SK-N-MC (cell line): ENCODE results near the gene AKAP6.

ENCODE experiments used
- EZH2 ChIP-seq: fragments of 200-600 bp; sonication (generic); IDR thresholded peaks from one replicate; pipeline ENCODE4 v1.6.1; 2017; ENCODE audit warnings: antibody characterized with exemption
- FOXP2 ChIP-seq: optimal IDR thresholded peaks from 2 replicates; pipeline ENCODE3; 2011; ENCODE audit warnings: mild to moderate bottlenecking, moderate library complexity; ENCODE audit not compliant: insufficient read depth; ENCODE audit errors: extremely low read length, control extremely low read depth
- POLR2AphosphoS5 ChIP-seq: IDR thresholded peaks from 2 replicates; pipeline ENCODE4 v1.6.1; 2012; ENCODE audit warnings: mild to moderate bottlenecking, low read depth, low read length, borderline replicate concordance

- TF ChIP-seq POLR2AphosphoS5 = no peak
- no peak for TF ChIP-seq EZH2
- no peak for TF ChIP-seq FOXP2
Observed at GRCh38 chr14:32683679-32684078, 354.6 kb downstream of the AKAP6 start.
